Mucosa of descending colon (tissue), 3 donors: ENCODE measurements around the gene ACBD7. TPM values are rescaled to one million over a fixed set of nuclear protein-coding genes. Genes with fewer than 3 reads are reported as not detected.

Source experiments
- ATAC-seq: fragments of 200-7000 bp; cut with Tn5 transposase; one replicate; pipeline ENCODE4 v1.9.1; 2020; ENCODE audit warnings: mild to moderate bottlenecking, moderate library complexity
- DNase-seq, 3 donors: peaks; one replicate each; pipeline ENCODE4 v3.0.0-alpha.2; 2020
- H3K36me3 ChIP-seq: fragments of 200-600 bp; one replicate; pipeline ENCODE4 v1.8.0; 2021; ENCODE audit warnings: low read depth, mild to moderate bottlenecking
- H3K4me1 ChIP-seq: fragments of 200-600 bp; one replicate; pipeline ENCODE4 v1.8.0; 2021; ENCODE audit warnings: low read depth, mild to moderate bottlenecking
- H3K4me3 ChIP-seq: fragments of 200-600 bp; one replicate; pipeline ENCODE4 v1.8.0; 2021; ENCODE audit warnings: mild to moderate bottlenecking
- H3K9me3 ChIP-seq: fragments of 200-600 bp; one replicate; pipeline ENCODE4 v1.8.0; 2021; ENCODE audit warnings: mild to moderate bottlenecking
- CTCF ChIP-seq: fragments of 200-600 bp; IDR thresholded peaks from one replicate; pipeline ENCODE4 v1.8.0; 2022; ENCODE audit warnings: antibody characterized with exemption, mild to moderate bottlenecking
- intact Hi-C, 2 donors: fragments of 100-400 bp; cut with DNase I in 1 of 2; cut with micrococcal nuclease in 1 of 2; formaldehyde crosslinking; loops; one replicate each; pipeline versions ENCODE4 v1.11.0 to v1.11.1; 2022; cut with DNase I, micrococcal nuclease
- total RNA-seq, 3 donors: library from RNA; stranded (reverse); fragmentation: NEBNext Ultra II Directional in 2 of 3; extraction: Animal tissue kit (Norgen Biotek cat#: 25700) in 2 of 3; gene quantifications; one replicate each; pipeline versions ENCODE4 v1.2.1 to v1.2.4, GENCODE V29; 2021 to 2023
- donor health status: DM: no; HTN: no; CAD: no; lungs with moderate emphysema.
- donor health status: DM: no; HTN: no; CAD: no.
- donor health status: DM: no; HTN: yes; CAD: no.

Gene ACBD7
- total RNA-seq, 3 donors from 2014 or later = 0.22 to 0.75 TPM; not detected in 1

- TF ChIP-seq CTCF = no peak
- H3K36me3 ChIP-seq = peaks cover 11% of the 10 kb centered on the region
- DNase-seq = no peak
- ATAC-seq = no peak
- peaks cover 24% of the 10 kb centered on the region for H3K4me1 ChIP-seq
- H3K4me3 ChIP-seq = no peak overlapping the region
- H3K9me3 ChIP-seq = no peaks in the 10 kb centered on the region
- intact Hi-C loops = loop anchor here (10.0 kb wide), 2 partner anchors 61 to 149 kb away; partner anchors contain the start of genes DCLRE1C (in 1 of the 2), MEIG1 (in 1 of the 2) and NMT2 (in 1 of the 2)
Observed at GRCh38 chr10:15103513-15103912, 14.9 kb upstream of the ACBD7 start.

GRCh38 chr10:15099886-15100285 lies 11.3 kb upstream of the ACBD7 start:
- intact Hi-C loops = loop anchor here (10.0 kb wide), 2 partner anchors 65 to 145 kb away; partner anchors contain the start of genes DCLRE1C (in 1 of the 2), MEIG1 (in 1 of the 2) and NMT2 (in 1 of the 2)
- no peak for TF ChIP-seq CTCF
- H3K9me3 ChIP-seq = no peaks in the 10 kb centered on the region
- no peak for DNase-seq
- peaks cover 27% of the 10 kb centered on the region for H3K4me1 ChIP-seq
- H3K36me3 ChIP-seq = peaks cover 11% of the 10 kb centered on the region
- ATAC-seq = no peak
- H3K4me3 ChIP-seq = no peak overlapping the region

GRCh38 chr10:15097011-15097812 lies 8.6 kb upstream of the ACBD7 start, which contains the start of gene RPP38:
Gene RPP38 (plus strand): TSS chr10:15097355. CDS start chr10:15103315, 5,960 bp downstream.
- Histone ChIP-seq H3K36me3 (no peaks in the 10 kb centered on the region), H3K9me3 (no peaks in the 10 kb centered on the region), H3K4me1 (peaks cover 27% of the 10 kb centered on the region), H3K4me3 (peak within 1 kb of the TSS; percentile 80)
- peak; percentile 93 for ATAC-seq
- DNase-seq = peak; percentile 97 to 98 (median 98)
- intact Hi-C loops = no loop called here
- no peak for TF ChIP-seq CTCF

GRCh38 chr10:15096661-15097010 lies 8.1 kb upstream of the ACBD7 start:
- TF ChIP-seq CTCF = no peak
- Histone ChIP-seq H3K4me3 (peak overlapping the region; percentile 80), H3K36me3 (no peaks in the 10 kb centered on the region), H3K4me1 (peaks cover 27% of the 10 kb centered on the region), H3K9me3 (no peaks in the 10 kb centered on the region)
- intact Hi-C loops = no loop called here
- DNase-seq (no peak), ATAC-seq (peak; percentile 5)

- peaks cover 5% of the 10 kb centered on the region for H3K4me1 ChIP-seq
- ATAC-seq (no peak), DNase-seq (no peak)
- H3K36me3 ChIP-seq = no peaks in the 10 kb centered on the region
- no peaks in the 10 kb centered on the region for H3K9me3 ChIP-seq
- intact Hi-C loops = no loop called here
- H3K4me3 ChIP-seq = no peak overlapping the region
- no peak for TF ChIP-seq CTCF
Observed at GRCh38 chr10:15092855-15093408, 4.4 kb upstream of the ACBD7 start.
